Measurements from ENCODE around the gene PIWIL4.

Gene PIWIL4

DNA sequence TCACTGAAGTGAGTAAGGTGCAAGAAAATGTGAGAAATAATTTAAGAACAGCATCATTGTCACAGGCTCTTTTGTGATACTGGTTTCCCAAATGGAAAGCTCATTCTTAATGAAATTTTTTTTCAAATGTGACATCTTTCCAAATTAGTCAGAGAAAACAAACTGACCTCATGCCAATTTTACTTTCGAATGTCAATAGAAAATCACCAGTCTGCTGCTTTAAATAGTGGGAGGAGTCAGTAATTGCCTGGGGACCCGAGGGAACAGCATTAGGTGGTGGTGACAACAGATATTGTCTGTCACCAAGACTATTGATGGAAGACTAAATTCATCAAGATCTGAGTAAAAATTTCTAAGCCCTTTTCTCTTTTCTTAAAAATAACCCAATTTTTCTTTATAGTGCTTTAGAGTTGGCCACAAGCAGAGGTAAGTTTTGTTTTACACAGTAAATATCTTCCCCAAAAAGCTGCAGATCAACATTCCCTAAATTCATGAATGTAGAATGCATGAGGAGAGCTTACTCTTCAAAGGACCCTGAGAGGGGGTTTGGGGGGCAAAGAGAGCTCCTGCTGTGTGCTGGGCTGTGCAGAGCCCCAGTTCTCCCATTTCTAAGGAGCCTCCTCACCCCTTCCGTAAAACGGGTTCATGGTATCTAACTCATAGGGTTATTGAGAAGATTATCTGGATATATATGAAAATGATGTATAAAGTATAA is 95.1 kb downstream of the PIWIL4 start:
- no peak overlapping the region for H3K4me3 ChIP-seq (ENCODE audit: low read depth, low read length)
- in situ Hi-C loops (cut with HindIII; ENCODE audit: low sequenced_read_pairs), result no loop called here
- TF ChIP-seq, protein P1, sequence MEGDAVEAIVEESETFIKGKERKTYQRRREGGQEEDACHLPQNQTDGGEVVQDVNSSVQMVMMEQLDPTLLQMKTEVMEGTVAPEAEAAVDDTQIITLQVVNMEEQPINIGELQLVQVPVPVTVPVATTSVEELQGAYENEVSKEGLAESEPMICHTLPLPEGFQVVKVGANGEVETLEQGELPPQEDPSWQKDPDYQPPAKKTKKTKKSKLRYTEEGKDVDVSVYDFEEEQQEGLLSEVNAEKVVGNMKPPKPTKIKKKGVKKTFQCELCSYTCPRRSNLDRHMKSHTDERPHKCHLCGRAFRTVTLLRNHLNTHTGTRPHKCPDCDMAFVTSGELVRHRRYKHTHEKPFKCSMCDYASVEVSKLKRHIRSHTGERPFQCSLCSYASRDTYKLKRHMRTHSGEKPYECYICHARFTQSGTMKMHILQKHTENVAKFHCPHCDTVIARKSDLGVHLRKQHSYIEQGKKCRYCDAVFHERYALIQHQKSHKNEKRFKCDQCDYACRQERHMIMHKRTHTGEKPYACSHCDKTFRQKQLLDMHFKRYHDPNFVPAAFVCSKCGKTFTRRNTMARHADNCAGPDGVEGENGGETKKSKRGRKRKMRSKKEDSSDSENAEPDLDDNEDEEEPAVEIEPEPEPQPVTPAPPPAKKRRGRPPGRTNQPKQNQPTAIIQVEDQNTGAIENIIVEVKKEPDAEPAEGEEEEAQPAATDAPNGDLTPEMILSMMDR (IDR thresholded peaks at IDR 0.05; ENCODE audit: low read depth, low read length), result no peak
- no peak for DNase-seq (ENCODE audit: low read depth, low spot score)

DNA sequence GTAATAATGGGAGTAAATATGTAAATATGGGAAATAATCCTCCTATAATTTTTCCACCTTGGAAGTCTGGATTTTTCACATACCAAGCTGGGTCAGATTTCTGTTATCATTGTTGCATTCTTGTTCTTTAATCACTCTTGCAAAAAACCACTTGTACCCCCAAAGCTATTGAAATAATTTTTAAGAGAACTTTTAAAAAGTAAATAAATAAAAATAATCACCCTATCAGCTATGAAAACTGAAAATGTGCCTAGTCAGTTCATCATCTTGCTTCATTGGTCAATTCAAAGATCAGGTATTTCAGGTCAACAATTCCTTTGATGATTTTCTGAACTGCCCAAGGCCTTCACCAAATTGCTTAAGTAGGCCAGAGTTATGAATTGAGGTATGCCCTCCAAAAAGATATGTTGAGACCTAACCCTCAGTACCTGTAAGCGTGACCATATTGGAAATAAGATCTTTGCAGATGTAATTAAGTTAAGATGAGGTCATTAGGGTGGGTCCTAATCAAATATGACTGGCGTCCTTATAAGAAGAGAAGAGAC is 95.8 kb downstream of the PIWIL4 start:
- in situ Hi-C loops (cut with HindIII; ENCODE audit: low sequenced_read_pairs), result no loop called here
- TF ChIP-seq, protein P1 (IDR thresholded peaks at IDR 0.05; ENCODE audit: low read depth, low read length), result no peak

DNA sequence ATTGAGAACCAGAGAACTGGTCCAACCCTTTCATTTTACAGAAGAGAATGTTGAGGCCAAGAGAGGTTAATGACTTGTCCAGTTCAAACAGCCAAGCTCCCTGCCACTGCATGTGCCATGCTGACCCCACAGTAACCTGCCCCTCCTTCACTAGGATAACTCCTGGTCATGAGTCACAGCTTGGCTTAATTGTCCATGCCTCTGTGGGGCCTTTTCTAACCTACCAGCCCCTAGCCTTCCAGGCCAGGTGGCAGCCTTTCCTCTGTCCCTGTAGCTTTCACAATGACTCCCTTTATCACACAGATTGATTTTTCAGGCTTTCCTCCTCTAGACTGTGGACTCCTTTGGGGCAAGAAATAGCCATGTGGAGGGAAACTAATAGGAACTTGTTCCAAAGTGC is 97.2 kb downstream of the PIWIL4 start:
- DNase-seq (ENCODE audit: low read depth, low spot score), result no peak
- in situ Hi-C loops (cut with HindIII; ENCODE audit: low sequenced_read_pairs), result no loop called here

More for the DNA sequence above, 95.8 kb downstream of the PIWIL4 start:
- no peak overlapping the region for H3K4me3 ChIP-seq (ENCODE audit: low read depth, low read length)
- no peak for DNase-seq (ENCODE audit: low read depth, low spot score)

DNA sequence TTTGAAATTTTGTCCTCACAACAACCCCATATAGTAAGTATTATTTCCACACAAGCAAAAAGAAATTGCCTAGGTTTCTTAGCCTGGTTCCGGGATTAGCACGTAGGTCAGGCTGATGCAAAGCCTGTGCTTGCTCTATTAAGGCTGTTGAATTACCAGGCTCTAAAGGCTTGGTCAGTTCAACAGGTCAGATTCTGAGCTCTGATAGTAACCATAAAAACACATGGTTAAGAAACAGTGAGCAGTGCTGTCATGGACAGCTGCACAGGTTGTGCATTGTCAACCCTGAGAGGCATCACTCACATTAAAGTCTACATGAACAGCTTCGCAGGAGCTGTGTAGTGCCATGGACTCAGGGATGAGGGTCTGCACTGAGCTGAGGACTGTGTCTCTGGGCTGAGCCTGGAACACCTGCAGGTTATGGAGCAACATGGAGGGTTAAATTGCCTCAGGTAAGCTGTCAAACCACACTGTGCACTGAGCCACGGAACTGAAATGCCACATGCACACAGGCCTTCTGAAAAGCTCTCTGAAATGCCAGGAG is 98.0 kb downstream of the PIWIL4 start:
- in situ Hi-C loops (cut with HindIII; ENCODE audit: low sequenced_read_pairs), result no loop called here
- TF ChIP-seq, protein P1 (IDR thresholded peaks at IDR 0.05; ENCODE audit: low read depth, low read length), result no peak
- H3K4me3 ChIP-seq (ENCODE audit: low read depth, low read length), result no peak overlapping the region
- no peak for DNase-seq (ENCODE audit: low read depth, low spot score)

More for the DNA sequence above, 97.2 kb downstream of the PIWIL4 start:
- no peak overlapping the region for H3K4me3 ChIP-seq (ENCODE audit: low read depth, low read length)
- TF ChIP-seq, protein P1 (IDR thresholded peaks at IDR 0.05; ENCODE audit: low read depth, low read length), result no peak

GRCh38 chr11:94666792-94667721 is 99.9 kb downstream of the PIWIL4 start:
- in situ Hi-C loops (cut with HindIII; ENCODE audit: low sequenced_read_pairs), result no loop called here
- no peak overlapping the region for H3K4me3 ChIP-seq (ENCODE audit: low read depth, low read length)
- TF ChIP-seq, protein P1 (IDR thresholded peaks at IDR 0.05; ENCODE audit: low read depth, low read length), result no peak
- no peak for DNase-seq (ENCODE audit: low read depth, low spot score)

DNA sequence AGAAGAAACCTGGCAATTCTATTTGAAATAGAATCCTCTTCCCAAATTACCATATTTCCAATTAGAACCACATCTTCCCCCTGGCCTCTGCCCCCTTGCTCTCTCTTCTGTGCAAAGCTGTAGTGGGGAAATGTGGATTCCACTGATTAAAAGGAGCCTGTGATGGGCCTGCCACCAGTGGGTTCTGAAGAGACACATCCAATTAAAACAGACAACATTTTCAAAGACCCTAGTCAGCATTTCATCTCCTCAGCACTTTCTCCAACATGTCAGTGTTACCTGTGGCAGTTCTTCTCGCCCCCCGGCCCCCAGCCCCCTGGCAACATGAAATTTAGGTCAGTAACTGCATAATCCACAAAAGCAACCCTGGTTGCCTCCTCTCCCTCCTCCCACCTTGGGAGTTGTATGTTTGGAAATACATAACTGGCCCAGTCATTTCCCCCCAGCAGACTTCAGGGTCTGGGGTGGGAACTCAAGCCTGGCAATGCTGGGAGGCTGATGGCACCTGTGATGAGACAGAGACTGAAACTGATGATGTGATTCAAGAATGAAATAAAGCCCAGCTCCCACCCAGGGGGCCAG is 101.1 kb downstream of the PIWIL4 start:
- no peak overlapping the region for H3K4me3 ChIP-seq (ENCODE audit: low read depth, low read length)
- TF ChIP-seq, protein P1 (IDR thresholded peaks at IDR 0.05; ENCODE audit: low read depth, low read length), result no peak
- in situ Hi-C loops (cut with HindIII; ENCODE audit: low sequenced_read_pairs), result no loop called here
- DNase-seq (ENCODE audit: low read depth, low spot score), result no peak
